NCI-H1092 (cell line): ENCODE measurements around the gene MAMSTR.
A peak's percentile ranks its signal among the peaks of the same experiment; 100 is the strongest.
"Not testable (repeated sequence)": the region's sequence is repeated elsewhere in the genome, so short reads cannot be mapped to it uniquely, and the experiment has no call there.

Experiments
- DNase-seq: peaks from one replicate; lab custom pipeline; 2025; lab: John Stamatoyannopoulos, UW

The MAMSTR gene

DNA sequence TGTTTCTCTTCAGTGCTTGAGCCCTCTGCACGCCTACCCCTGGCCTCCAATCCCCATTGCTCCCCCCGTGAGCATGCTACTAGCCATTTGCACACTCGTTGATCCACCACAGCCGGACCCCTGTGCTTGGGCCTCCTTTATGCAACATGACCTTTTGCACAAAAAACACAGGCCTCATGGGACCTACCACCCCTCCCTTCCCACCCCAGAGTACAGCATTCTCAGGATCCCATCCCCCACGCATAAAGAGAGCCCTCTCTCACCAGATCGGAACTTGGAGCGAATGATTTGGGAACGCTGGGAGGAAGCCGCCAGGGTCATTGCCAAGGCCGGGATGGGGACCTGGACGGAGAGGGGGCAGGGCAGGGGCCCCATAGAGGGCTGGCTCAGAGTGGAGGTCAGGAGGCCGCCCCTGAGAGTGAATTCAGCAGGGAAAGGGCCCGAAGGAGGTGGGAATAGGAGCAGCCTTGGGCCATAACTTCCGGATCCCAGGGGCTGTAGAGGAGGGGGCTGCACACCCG is 754 bp downstream of the MAMSTR start:
- no peak for DNase-seq

DNA sequence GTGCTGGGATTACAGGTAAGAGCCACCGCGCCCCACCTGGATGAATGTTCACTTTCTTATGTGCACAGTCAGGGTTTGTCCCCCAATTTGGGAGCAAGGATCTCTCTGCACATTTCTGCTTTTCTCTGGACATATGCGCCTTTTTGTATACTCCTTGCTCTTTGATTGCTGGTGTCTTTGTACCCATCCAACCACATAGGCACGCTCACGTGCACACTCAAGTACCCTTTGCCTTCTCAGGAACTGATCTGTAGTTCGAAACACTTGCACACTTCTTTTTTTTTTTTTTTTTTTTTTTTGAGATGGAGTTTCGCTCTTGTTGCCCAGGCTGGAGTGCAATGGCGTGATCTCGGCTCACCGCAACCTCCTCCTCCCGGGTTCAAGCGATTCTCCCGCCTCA is 1.4 kb downstream of the MAMSTR start:
- not testable (repeated sequence) for DNase-seq

DNA sequence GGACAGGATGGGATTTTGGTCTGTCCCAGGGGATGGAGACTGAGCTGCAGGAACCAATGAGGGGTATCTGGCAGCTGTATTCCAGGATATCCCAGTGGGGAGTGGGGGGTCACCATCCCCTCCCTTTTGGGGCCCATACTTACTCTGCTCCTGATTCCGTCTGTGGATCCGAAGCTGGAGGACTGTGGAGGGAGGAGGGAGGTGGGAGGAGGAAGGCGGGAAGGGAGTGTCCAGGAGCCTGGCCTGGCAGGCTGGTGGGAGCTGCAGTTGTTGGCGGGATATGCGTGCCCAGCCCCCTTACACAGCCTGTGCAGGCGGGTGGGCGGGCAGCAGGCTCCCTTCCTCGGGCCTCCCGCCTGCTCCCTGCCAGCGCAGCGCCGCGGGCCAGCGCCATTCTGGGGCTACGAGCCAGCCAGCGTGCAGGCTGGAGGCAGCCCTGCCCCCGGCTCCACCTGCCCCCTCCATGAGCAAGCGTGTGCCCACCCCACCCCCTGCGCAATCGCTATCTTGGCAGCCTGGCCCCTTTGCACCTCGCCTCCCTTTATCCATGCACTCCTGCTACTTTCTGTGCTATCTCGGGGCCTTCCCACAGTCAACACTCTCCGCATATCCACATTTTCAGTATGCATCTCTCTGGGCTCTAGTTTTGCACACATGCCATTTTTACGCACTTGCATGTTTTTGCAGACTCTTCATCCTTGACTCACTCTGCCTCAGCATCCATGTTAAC is 2.8 kb downstream of the MAMSTR start:
- DNase-seq, result peak; percentile 43

DNA sequence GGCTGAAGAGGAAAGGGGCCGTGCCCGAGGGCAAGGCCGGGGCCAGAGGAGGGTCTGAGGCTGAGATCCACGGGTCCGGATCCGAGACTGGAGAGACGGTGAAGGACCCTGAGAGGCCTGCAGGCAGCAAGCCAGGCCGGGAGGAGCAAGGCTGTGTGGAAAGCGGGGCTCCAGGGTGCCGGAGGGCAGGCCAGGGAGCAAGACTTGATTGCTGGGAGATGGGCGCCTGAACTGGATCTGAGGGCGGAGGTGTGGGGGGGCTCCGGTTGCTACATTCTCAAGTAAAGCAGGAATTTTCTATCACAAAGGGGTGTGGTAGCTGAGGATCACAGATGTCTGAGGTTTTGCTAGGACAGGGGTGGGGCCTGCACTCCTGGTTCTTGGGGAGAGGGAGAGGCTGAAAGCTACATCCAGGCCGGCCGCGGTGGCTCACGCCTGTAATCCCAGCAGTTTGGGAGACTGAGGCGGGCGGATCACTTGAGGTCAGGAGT is 3.8 kb downstream of the MAMSTR start:
- no peak for DNase-seq

DNA sequence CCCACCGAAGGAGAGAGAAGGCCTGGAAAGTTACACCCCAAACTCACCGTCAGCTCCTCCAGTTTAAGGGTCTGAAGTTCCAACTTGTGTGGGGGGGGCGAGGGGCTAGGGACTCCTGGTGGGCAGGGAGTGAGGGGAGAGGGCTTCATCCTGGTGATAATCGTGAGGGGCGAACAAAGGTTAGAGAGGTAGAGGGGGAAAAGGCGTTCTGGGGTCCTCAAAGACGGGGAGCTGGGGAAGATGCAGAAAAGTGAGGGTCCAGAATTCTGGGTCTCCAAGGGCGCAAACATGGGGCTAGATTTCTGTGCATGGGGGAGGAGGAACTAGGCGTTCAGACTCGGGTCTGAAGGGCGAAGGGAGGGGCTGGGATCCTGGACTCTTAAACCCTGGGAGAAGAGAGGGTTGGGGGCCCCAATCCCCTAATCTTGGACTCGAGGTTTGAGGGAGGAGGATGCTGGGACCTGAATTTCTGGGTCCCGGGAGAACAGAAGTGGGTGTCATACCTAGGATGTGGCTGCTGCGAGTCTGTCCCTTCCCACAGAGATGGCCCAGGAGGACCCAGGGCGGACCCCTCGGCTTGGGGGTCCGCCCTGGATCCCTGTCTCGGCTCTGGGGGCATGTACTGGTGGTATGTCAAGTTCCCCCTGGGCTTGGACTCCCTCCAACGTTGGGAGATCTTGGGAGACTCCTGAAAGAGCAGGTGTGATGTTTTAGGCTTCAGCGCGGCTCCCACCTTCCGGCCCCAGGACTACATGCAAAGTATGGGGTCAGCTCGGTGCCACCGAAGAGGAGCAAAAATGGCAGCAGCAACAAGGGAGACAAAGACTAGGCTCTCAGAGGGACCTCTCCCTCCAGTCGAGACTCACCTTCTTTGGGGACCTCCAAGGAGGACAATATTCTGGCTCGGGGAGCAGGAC is 4.5 kb downstream of the MAMSTR start:
- DNase-seq, result no peak

DNA sequence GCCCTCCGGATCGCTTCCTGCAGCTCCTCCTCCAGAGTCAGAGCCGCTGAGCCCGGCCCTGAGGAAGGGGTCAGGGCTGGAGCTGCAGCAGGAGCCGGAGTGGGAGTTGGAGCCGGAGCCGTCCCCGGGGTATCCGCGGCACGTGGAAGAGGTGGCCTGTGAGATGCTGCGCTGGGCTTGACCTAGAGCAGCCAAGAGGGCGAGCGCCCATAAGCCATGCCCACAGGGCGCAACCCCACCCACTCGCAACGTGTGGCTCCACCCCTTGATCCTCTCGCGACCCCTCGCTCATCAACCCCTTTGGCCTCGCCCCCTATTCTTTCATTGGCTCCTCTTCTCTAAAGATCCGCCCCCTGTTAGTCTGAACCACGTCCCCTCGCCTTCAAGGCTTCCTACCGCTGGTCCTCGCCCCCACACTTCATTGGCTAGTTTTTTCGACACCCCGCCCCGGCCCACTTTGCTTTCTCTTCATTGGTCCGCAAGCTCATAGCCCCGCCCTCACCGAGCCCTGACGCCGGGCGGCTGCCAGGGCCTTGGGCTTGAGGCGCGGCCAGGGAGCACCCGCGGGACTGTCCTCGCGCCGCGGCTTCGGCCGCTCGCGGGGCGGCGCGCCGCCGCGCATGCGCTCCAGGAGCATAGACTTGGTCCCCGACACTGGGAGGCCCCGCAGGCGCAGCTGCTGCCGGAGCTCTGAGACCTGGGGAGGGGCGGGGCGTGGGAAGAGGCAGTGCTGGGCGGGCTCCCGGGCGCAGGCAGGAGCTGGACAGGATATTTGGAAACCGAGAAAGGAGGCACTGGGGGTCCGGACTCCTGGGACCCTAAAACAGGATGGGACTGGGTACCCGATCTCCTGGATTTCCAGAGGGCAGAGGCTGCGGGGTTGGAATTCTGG is 5.4 kb downstream of the MAMSTR start:
- DNase-seq, result peak; percentile 98

DNA sequence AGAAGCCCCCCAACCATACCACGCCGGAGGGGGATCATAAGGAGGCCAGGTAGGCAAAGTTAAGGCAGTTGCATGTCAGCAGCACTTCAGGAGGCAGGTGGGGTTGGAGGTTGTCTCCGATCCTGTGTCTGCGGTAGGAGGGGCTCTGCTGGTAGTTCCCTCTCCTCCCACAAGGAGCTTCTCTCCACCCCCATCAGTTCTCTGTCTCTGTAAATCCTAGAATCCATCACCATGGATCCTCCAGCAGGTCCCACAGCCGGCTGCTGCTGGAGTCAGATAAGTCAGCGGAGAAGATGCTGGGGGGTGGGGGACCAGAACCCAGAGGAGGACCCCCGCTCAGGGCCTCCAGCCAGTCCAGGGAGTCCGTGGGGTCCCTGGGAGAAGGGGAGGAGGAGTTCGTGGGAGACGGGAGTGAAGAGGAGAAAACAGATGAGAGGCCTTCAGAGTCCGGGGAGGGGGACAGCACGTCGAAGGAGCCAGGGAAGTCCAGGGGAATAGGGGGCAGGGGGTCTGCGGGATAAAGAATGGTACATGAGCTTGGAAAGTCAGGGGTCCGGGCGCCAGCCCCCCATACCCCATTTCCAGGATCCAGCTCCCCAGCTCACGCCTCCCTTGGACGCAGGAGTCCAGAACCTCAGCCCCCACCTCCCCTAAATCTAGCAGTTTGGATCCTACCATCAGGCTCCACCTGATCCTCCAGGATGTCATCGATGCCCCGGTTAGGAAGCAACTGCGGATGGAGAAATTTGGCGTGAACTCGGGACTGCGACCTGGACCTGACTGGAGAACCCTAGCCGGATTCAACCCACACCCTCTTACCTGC is 6.3 kb downstream of the MAMSTR start:
- no peak for DNase-seq

DNA sequence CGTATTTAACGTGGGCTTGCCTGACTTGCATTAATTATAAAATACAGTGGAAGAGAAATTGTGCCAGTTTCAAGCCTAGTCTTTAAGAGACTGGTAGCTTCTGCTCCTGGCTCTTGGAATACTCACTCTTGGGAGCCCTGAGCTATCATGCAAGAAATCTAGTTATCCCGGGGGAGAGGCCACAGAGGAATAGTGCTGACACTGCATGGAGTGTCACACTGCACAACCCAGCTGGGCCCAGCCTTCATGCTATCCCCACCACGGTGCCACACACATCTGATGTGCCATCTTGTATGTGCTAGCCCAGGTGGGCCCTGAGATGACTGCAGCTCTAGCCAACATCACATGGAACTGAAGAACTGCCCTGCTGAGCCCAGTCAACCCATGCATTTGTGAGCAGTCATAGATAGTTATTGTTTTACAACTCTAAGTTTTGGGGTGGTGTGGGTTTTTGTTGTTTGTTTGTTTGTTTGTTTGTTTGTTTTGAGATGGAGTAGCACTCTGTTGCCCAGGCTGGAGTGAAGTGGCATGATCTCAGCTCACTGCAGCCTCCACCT is 8.3 kb downstream of the MAMSTR start:
- DNase-seq, result no peak

DNA sequence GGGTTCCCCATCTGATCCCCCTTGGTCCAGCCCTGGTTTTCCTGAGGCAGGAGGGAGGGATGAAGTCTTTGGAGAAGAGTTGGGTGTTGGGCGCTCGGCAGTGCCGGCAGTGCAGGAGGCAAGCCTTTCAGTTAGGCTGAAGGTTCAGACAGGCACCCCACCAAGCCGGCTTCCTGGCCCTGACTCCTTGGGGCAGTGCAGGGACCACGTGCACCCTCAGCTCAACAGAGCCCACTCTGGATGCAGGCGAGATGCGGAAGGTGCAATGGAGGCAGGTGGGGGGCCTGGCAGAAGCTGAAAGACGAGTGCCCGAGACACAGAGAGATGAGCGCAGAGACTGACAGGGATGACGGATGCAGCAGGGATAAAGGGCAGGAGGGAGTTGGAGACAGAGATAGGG is 11.1 kb downstream of the MAMSTR start:
- no peak for DNase-seq

DNA sequence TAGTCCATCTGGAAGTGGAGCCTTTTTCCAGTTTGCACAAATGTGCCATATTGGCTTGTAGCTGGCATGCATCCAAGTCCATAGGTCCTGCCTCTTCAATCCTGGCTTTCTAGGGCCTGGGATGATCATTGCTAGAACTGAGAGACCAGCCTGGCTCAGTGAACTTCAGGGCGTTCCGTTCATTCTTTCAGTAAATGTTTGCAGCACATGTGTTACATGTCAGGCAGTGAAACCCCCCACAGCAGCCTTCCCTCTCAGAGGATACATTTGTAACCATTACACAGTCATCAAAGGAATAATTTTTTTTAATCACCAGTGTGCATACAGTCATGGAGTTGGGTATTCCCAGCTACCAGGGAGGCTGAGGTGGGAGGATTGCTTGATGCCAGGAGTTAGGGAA is 14.1 kb downstream of the MAMSTR start:
- DNase-seq, result no peak

DNA sequence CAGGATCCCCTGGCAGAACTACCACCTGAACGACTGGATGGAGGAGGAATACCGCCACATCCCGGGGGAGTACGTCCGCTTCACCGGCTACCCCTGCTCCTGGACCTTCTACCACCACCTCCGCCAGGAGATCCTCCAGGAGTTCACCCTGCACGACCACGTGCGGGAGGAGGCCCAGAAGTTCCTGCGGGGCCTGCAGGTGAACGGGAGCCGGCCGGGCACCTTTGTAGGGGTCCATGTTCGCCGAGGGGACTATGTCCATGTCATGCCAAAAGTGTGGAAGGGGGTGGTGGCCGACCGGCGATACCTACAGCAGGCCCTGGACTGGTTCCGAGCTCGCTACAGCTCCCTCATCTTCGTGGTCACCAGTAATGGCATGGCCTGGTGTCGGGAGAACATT is 16.2 kb downstream of the MAMSTR start:
- DNase-seq, result no peak

DNA sequence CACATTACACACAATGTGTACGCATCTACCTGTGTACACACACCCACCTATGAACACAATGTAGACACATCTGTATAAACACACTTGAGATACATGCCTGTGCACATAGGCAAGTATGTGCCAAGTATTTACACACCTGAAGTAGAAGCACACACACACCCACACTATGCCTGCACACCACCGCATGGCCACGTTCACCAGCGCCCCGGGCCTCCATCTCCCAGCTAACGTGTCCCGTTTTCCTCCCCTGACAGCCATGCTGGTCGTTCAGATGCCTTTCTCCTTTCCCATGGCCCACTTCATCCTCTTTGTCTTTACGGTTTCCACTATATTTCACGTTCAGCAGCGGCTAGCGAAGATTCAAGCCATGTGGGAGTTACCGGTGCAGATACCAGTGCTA is 16.8 kb downstream of the MAMSTR start:
- DNase-seq, result no peak

DNA sequence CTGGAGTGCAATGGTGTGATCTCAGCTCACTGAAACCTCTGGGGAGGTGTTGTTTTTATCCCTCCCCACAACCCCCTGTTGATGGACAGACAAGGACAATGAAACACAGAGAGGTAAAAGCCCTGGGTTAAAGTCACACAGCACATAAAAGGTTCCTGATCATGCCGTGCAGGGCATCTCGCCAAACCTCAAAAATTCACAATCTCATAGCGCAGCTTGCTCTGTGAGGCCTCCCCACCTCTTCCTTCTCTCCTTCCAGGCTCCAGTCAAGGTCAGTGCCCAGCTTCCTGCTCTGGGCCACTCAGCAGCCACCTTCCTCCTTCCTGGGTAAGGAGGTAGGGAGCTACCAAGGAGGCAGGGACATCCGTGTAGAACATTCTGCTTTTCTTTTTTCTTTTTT is 21.5 kb downstream of the MAMSTR start:
- DNase-seq, result no peak

DNA sequence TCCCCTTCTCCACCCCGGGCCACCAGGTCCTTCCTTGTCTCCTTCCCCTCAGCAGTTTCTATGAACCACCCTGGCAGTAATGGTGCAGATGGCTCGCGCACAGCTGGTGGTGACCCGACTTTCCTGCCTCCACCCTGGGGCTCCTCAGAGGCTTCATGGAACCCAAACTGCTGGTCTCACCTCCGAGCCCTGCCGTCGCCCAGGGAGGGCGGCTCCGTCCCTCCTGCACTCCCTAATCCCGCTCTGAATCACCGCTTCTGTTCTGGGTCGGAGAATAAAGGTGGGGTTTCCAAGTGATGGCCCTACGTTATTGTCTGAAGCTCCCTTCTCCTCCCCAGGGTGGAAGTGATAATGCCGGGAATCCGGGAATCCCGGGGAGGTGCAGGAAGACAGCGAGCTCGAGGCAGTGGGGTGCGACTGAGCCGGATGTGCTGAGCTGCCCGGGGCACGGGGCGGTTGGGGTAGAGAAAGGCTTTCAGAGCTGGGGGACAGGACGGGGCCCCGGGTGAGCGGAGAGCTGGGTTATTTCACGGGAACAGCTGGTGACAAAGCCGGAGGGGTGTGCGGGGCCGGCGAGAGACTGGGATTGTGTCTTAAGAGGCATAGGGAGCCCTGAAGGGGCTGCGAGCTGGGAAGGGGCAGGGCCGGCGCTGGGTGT is 23.0 kb downstream of the MAMSTR start:
- DNase-seq, result no peak

DNA sequence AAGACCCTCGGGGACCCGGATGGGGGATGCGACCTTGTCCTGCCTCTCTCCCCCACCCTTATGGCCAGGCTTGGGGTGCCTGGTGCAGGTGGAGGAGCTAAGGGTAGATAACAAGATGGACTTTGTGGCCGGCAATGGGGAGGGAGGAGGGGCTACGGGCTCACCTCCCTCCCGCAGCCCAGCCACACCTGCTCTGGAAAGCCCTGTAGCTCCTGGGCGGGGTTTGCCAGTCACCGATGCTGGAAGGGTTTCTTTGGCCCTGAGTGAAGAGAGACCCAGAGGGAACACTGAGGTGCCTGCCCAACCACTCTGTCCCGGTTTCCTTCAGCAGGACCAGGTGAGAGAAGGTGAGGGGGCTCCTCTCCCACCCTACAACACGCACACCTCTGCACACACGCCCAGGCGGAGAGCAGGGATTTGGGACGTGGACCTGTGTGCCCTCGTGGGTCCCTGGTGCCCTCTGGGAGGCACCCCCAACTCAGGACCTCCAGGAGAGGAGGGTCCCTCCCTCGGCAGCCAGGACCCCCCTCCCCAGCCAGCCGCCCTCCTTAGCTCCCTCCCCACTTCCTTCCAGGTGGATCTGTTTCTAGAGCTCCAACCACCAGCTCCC is 23.7 kb downstream of the MAMSTR start, which contains the start of gene FUT2:
Gene FUT2 (plus strand): TSS at position 229 of the 610 bp plus-strand sequence. CDS start 6,986 bp downstream, outside the sequence.
- DNase-seq, result no peak

DNA sequence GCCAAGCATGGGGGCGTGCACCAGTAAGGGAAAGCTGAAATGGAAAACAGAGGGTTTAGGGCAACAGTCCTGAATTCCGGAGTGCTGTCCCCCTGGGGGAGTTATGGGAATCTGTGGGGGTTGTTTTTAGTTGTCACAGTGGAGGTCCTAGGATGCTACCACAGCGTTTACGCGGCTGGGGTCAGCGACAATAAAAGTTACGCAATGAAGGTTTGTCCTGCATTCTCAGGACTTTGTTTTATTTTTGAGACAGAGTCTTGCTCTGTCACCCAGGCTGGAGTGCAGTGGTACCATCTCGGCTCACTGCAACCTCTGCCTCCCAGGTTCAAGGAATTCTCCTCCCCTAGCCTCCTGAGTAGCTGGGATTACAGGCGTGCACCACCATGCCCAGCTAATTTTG is 25.9 kb downstream of the MAMSTR start:
- not testable (repeated sequence) for DNase-seq

DNA sequence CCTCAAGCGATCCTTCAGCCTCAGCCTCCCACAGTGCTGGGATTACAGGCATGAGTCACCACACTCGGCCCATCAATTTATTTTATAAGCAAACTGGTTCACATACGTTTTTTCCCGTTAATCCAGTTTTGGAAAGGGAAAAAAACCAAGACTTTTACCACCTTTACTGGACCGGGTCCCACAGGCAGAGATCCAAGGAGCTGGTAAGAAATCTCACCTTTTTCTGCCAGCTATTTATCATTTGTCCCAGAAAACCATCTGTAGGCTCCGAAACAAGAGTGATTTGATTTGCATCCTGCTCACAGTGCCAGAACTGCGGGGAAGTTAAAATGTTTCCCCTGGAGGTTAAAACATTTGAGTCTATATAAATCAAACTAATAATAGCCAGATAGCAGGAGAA is 30.1 kb downstream of the MAMSTR start:
- DNase-seq, result no peak

DNA sequence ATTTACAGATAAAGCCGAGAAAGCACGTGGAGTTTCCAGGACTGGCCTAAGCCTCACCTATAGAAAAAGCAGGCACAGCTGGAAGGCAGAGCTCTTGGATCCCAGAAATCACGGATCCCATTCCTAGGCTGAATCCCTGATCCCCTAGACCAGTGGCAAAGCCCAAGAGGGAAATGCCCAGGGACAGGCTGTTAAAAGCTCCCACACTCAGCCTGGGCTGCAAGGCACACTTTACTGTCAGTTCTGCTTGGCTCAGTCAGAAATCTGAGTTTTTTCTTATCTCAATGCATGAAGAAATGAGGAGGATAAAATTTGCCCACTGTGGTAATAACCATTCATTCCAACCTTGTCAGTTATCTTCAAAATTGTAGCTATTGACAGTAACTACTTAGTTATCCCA is 31.7 kb downstream of the MAMSTR start:
- DNase-seq, result no peak

DNA sequence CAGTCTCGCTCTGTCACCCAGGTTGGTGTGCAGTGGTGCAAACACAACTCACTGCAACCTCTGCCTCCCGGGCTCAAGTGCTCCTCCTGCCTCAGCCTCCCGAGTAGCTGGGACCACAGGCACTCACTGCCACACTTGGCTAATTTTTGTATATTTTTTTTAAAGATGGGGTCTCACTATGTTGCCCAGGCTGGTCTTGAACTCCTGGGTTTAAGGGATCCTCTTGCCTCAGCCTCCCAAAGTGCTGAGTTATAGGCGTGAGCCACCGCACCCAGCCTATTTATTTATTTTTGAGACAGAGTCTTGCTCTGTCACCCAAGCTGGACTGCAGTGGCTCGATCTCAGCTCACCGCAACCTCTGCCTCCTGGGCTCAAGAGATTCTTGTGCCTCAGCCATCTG is 32.9 kb downstream of the MAMSTR start:
- not testable (repeated sequence) for DNase-seq

DNA sequence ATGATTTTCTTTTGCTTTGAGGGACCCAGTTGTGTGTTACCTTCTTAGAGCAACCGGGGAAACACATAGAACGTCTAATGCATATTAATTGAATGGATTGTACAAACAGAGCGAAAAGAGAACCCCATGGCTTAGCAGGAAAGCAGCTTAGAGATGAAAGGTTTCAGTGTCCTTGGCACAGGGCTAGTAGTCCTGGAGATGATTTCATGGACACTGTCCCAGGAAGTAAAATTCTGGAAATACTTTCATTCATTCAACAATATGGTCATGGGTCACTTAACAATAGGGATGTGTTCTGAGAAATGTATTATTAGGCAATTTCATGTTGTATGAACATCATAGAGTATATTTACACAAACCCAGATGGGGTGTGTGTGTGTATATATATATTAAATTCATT is 33.4 kb downstream of the MAMSTR start:
- DNase-seq, result no peak
